ENCODE data around the gene FAM171A2.

- TF ChIP-seq CTCF (IDR thresholded peaks at IDR 0.05; ENCODE audit: insufficient read depth, low read length) (no peak), POLR2AphosphoS5 (IDR thresholded peaks at IDR 0.05; ENCODE audit: low read depth) (no peak), REST (IDR thresholded peaks at IDR 0.05; ENCODE audit: insufficient replicate concordance, low read depth) (no peak)
Measured at GRCh38 chr17:44346064-44346844, 17.4 kb downstream of the FAM171A2 start.
